Ureter (tissue), 1 donor: ENCODE results near the gene KCNG1. TPM values are rescaled to one million over a fixed set of nuclear protein-coding genes. Genes with fewer than 3 reads are reported as not detected.
"Not testable (repeated sequence)": the region's sequence is repeated elsewhere in the genome, so short reads cannot be mapped to it uniquely, and the experiment has no call there.

Experiments
- DNase-seq: peaks from one replicate; pipeline ENCODE4 v3.0.0-alpha.2; 2020; ENCODE audit warnings: low spot score
- total RNA-seq: library from RNA; stranded (reverse); gene quantifications from one replicate; pipeline ENCODE4 v1.2.4, GENCODE V29; 2023
- donor health status: DM: yes; HTN: yes; CAD: no.

The KCNG1 gene, protein sequence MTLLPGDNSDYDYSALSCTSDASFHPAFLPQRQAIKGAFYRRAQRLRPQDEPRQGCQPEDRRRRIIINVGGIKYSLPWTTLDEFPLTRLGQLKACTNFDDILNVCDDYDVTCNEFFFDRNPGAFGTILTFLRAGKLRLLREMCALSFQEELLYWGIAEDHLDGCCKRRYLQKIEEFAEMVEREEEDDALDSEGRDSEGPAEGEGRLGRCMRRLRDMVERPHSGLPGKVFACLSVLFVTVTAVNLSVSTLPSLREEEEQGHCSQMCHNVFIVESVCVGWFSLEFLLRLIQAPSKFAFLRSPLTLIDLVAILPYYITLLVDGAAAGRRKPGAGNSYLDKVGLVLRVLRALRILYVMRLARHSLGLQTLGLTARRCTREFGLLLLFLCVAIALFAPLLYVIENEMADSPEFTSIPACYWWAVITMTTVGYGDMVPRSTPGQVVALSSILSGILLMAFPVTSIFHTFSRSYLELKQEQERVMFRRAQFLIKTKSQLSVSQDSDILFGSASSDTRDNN
- 22.4 TPM for total RNA-seq

DNA sequence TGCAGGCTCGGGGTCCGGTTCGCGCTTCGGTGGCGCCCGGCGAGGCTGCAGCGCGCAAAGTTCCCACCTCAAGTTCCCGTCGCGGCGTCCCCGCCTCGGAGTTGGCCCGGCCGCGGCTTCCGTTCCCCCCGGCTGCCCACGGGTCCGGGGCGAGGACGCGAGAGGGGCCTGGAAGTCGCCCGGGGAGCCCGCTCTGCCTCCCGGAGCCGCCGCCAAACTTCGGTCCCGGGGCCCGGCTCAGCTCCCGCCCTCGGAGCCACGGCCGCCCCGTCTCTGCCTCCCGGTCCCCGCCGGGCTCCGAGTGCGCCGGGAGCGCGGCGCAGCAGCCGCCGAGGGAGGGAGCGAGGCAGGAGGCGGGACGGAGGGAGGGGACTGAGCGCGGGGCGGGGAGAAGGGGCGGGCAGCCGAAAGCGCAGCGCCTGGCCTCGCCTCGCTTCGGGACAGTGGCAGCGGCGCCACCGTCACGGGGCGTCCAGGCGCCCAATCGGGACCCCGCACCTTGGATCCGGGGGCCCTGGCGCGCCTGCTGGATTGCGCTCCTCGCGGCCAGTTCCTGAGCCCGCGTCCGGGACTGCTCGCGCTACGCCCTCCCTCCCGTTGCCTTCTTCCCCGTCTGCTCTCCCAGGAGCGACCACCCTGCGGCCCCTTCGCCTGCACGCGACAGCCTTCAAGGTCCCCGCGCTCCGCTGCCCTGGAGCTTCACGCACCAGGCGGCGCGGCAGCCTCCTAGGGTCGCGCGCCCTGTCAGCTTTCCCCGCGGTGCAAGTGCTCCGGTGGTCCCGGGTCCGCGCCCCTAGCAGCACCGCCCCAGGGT lies at the start of gene KCNG1:
Gene KCNG1, minus strand, starts transcription at position 305 of the 814 bp plus-strand sequence. CDS start 12,769 bp downstream, outside the sequence.
- DNase-seq: peak; percentile 77

DNA sequence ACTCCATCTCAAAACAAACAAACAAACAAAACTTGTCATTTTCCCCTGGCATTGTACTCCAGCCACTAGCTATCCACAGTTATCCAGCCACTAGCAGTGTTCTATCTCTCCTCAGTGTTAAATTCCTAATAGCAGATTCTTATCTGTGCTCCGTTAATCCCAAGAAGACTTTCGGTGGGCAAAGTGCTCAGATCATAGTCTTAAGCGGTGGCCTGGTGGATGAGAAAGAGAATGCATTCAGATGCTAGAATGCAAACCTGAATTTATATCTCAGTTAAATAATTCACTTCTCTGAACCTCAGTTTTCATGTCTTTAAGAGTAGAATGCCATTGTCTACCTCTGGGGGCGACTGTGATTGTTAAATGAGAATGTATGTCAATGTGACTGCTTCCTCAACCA lies 47.7 kb upstream of the KCNG1 start:
- no peak for DNase-seq

DNA sequence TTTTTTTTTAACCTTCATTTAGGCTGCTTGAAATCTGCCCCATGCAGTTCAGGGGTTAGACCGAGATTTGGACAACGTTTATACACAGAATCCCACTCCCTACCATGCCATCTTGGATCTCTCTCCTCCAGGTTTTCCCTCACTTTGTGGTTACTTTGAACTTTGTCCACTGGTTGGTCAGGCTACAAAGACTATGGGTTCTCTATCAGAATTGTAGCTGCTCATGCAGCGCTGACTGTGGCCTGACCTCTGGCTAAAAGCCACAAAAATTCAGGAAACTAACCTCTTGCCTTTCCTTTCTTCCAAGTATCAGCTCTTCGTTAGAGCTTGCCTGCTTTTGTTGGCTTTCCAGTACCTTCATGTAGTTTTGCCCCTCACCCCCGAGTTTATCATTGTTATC lies 44.9 kb upstream of the KCNG1 start:
- DNase-seq: no peak

DNA sequence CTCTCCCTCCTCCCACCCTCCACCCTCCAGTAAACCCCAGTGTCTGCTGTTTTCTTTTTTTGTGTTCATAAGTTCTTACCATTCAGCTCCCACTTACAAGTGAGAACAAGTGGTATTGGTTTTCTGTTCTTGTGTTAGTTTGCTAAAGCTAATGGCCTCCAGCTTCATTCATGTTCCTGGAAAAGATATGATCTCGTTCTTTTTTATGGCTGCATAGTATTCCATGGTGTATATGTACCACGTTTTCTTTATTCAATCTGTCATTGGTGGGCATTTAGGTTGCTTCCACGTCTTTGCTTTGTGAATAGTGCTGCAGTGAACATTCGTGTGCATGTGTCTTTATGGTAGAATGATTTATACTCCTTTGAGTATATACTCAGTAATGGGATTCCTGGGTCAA lies 42.7 kb upstream of the KCNG1 start:
- DNase-seq: no peak

DNA sequence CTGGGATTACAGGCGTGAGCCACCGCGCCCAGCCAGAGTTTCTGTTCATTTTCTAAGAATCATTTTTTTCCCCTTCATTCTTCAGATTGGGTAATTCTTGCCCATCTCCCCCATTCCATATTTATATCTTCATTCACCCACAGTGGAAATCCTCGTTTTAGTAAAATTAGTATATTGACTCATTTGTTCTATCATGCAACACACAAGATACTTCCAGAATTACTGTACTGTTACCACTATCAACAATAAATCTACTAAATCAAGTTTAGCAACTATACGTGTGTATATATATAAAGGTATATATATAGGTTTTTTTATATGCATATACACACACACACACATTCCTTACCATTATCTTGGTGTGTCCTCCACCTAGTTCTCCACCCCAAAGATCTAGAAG lies 41.2 kb upstream of the KCNG1 start:
- no peak for DNase-seq

DNA sequence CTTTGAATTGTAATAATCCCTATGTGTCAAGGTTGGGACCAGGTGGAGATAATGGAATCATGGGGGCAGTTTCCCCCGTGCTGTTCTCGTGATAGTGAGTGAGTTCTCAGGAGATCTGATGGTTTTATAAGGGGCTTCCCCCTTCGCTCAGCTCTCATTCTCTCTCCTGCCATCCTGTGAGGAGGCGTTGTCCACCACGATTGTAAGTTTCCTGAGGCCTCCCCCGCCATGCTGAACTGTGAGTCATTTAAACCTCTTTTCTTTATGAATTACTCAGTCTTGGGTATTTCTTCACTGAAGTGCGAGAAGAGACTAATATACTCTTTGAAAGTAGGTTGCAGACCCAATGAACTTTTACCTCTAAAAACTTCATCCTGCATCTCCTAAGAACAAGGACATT lies 39.2 kb upstream of the KCNG1 start:
- DNase-seq: no peak

DNA sequence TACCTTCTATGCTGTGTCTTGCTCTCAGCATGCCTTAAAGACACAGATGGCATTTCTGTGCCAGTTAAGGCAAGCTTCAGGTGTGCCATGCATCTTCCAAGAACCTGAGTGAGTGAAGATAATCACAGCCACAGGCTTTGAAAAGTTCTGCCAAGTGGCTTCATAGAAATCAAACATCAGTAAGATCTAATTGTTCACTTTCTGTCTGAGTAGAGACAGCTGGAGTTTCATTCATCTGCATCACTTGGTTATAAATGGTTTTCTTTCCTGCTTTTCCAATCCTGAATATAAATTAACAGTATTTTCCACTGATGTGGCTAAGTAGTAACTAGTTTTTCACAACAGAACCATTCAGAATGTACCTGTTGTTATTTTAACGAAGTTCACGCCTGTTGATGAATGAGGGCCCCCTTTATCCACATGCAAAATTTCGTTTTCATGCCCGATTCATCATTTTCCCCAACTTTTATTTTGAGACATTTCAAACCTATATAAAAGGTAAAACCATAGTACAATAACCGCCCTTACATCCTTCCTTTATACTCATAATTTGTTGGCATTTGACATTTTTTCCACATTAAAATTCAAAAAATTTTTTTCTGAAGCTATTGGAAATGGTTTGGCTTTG lies 38.6 kb upstream of the KCNG1 start:
- no peak for DNase-seq

DNA sequence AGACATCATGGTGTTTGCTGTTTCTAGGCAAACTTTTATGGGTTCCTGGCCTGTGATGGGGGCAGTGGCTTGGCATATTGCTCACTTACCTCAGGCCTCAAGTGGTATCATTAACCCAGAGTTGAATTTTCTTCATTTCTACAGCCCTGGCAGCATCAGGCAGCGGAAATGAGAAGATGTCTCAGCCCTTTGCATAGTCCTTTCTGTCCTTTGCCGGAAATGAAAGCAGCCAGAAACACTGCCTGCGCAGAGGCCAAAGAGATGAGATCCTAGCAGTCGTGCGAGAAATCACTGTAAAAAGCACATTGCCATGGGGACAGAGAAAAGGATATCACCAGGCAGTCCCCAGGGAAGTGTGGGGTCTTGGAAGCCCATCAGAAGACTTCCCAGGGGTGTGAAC lies 37.4 kb upstream of the KCNG1 start:
- DNase-seq: no peak

DNA sequence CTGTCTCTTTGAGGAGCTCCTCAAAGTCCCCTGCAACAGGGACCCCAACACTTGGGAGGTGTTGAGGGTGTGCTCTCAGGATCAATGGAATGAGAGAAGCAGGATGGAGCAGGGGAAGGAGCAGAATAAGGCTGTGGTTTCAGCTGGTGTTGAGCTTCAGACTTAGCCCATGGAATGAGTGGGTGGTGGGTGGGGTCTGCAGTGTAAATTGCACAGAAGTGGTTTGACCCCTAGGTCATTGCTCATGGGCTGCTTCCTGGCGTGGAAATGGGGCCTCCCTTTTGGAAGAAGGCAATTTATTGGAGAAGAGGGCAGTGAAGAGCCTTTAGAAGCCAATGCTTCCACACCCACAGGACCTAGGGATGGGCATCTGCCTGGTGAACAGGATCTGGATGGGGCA lies 37.0 kb upstream of the KCNG1 start:
- no peak for DNase-seq

DNA sequence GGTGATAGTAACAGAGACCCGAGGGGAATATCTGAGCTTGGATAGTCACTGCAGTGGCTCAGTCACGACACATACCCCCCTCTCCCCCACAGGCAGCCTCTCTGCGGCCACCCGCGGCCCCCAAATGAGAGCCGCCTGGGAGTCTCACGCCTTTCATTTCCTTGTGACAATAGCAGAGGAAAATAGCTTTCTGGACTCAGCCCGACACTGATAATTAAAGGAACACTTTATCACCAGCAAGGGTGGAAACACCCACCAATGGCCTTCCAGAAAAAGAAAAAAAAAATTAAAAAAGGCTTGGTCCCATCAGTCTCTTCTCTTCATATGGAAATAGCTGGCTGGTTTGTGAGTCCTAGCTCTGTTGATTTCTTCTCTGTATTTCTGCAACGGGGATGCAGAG lies 35.1 kb upstream of the KCNG1 start:
- no peak for DNase-seq

DNA sequence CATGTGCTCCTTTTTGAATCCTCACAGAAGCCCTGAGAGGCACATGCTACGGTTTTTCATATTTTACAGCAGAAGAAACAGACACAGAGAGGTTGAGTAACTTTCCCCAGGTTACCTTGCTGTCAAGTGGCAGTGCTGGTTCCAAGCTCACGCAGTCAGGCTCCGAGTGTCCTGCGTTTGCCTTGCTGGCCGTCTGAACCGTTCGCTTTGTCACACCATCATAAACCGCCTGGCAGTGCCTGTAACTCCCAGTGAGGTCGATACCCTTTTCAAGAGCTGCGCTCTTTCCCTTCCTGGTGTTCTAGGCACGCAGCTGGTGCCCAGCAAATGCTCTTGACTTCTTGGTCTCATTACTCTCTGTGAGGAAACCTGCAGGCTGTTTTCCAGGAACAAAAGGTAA lies 31.3 kb upstream of the KCNG1 start:
- DNase-seq: no peak

DNA sequence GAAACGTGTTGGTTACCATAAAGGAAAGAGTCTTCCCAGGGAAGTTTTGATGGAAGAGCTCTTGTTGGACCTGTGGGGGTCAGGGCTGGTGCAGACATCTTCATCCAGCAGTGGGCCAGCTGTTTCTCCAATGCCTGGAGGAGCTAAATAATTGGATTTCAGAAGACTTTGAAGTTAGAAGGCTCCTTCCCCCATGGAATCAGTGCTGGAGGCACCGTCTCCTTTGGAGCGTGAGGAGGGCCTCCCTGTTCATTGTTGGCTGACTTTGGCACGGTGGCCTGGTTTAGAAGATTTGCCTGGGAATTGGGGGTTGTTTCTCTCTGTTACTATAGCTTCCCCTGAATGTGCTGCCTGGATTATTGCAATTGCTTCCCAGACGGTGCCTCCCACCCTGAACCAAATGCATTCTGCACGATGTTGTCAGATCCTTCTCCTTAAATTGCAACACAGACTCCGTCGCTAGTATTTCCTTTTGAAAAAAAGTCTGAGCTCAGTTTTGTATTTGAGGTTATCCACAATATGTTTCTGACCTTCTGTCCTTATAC lies 27.7 kb upstream of the KCNG1 start:
- no peak for DNase-seq

DNA sequence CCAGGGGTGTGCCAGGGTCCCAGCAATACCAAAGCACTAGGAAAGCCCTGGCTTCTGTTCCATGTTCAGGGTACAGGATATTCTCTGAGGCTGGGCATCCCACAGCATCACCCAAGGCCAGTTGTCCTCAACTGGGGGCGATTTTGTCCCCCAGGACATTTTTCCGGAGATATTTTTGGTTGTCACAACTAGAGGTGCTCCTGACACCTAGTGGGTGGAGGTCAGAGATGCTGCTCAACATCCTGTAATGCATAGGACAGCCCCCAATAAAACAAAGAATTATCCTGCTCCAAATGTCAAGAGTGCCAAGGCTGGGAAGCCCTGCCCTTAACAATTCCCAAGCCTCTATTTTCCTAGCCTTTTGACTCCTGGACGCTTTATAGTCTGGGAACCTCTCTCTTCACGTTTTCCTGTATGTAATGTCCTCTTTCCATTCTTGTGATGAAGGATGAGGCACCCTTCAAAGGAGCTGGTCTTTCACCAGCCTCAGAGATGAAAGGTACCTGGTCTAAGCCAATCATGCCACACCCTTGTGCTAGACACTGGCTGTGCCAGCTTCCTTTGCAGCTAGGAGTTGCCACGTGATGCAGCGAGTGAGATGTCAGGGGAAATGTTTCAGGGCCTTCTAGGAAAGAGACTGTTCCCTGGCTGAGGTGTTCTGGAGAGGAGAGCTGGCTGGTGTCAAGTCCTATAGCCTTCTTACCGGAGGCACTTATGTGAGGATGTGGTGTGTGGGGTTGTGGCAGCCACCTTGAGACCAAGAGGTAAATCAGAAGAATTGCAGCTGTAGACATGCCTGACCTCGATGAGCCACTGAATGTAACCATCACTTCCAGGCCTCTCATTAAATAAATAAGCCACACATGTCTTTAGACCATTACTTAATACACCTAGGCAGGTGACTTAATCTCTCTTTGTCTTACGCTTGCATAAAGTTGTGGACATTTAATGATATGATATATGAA lies 23.4 kb upstream of the KCNG1 start:
- DNase-seq: no peak

DNA sequence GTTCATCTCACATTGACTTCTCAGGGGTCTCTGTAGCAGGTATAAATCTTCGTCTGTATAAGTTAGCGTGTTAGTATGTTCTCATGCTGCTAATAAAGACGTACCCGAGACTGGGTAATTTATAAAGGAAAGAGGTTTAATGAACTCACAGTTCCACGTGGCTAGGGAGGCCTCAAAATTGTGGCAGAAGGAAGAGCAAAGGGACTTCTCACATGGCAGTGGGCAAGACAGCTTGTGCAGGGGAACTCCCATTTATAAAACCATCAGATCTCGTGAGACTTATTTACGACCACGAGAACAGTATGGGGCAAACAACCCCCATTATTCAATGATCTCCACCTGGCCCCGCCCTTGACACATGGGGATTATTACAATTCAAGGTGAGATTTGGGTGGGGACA lies 22.6 kb upstream of the KCNG1 start:
- not testable (repeated sequence) for DNase-seq

DNA sequence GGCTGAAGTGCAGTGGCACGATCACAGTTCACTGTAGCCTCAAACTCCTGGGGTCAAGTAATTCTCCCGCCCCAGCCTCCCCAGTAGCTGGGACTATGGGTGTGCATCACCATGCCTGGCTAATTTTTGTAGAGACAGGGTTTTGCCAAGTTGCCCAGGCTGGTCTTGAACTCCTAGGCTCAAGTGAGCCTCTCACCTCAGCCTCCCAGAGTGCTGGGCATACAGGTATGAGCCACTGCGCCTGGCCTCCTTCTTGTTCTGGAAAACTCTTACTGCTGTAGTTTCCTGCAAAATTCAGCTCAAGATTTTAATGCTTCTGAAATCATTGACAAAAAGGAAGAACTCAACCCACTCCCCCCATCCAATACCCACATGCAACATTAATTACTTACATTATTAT lies 21.9 kb upstream of the KCNG1 start:
- DNase-seq: no peak

DNA sequence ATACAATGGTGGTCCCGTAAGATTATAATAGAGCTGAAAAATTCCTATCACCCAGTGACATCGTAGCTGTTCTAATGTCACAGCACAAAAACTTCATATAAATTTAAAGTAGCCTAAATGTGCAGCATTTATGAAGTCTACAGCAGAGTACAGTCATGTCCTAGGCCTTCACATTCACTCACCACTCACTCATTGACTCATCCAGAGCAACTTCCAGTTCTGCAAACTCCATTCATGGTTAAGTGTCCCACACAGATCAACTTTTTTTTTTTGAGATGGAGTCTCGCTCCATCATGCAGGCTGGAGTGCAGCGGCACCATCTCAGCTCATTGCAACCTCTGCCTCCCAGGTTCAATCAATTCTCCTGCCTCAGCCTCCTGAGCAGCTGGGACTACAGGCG lies 20.9 kb upstream of the KCNG1 start:
- DNase-seq: no peak

DNA sequence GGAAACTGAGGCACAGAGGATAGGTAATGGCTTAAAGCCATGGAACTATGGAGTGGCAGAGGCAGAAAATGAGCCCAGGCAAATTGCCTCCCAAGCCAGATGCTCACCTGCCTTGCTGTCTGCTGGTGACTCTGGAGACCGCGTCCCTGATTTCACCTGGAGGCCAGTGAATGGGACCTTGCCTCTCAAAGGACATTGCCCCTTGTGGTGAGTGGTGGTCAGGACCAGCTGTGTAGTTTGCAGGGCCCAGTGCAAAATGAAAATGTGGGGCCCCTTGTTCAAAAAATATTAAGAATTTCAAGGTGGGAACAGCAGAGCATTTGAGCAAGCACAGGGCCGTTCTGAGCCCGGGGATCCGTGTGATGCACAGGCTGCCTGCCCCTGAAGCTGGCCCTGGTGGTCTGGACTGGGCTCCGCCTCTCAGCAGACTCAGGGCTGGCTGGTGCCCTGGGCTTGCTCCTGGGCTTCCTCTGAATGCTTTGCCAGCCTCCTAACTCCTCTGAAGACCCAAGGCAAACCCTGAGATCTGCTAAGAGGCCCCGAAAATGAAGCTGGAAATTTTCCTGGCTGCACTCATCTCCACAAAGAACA lies 19.8 kb upstream of the KCNG1 start:
- DNase-seq: no peak

DNA sequence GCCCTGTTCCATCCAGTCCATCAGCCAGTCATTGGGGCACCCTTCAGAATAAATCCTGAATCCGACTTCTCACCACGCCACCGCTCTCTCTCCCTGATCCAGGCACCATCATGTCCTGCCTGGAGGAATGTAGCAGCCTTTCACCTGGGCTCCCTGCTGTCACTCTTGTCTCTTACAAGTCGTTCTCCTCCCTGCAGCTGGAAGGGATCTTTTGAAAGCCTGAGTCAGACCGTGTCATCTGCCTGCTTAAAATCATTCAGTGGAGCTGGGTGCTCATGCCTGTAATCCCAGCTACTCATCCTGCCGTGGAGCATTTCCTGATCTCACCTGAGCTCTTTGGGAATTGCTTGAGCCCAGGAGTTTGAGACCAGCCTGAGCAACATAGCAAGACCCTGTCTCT lies 19.2 kb upstream of the KCNG1 start:
- no peak for DNase-seq

DNA sequence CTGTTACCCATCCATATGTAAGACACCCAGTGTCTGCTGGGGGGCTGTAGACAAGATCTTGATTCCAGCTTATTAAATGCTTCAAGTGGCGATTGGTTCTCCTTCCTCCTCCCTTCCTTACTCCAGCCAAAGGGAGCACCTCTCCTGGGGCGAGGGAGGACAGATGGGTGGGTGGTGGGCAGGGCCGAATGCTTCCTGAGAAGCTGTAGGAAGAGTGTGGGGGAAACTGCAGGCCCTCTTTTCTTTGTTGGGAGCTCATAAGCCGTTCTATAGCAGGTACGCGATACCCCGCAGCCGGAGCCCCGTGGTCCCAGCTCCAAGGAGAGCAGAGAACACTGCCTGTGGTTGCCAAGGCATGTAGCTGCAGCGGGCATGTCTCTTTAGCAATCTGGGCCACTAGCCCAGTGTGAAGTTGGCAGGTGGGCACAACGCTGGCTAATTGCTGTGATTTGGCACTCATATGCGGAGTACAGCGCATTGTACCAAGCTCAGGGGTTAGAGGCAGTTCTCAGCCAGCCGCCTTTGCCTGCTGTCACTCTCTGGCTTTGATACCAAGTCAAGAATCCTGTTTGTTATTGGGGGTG lies 14.7 kb upstream of the KCNG1 start:
- DNase-seq: no peak

DNA sequence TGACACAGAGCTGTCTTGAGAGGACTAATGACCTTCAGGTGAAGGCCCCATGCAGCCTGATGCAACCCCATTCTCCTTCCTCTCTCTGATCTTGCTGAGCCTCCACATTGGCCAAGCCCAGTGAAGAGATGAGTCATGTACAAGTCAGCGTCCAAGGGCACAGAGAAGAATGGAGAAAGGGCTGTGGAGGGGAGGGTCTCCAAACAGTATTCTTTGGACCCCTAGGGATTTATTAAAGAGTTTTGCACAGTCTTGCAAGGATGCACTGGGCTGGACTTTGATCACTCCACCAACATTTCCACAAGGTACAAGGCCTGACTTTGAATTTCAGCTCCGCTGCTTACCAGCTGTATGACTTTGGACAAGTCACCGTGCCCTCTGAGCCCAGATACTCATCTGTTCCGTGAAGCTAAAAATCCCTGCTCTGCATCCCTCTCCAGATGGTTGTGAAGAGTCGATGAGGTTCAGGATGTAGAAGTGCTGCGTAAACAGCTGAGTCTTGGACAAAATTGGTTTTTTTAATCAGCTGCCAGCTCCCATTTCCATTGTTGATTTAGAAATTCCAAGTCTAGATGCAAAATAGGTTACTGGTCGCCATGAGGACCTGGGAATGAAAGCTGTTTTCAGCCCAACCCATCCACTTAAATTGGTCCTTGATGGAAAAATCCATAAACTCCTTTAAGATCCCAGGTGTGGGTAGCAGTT lies 14.1 kb upstream of the KCNG1 start:
- DNase-seq: no peak
